ENCODE data around the gene ADAM10. TPM values are rescaled to one million over a fixed set of nuclear protein-coding genes. Genes with fewer than 3 reads are reported as not detected.

Gene ADAM10
- total RNA-seq, 1 donor from 2014 or later, result 243 TPM

GRCh38 chr15:58762285-58762684, 12.8 kb upstream of the ADAM10 start:
- Mint-ChIP-seq H3K27me3 (ENCODE audit: low read depth, unreplicated experiment) (no peaks in the 10 kb centered on the region), H3K27ac (ENCODE audit: unreplicated experiment) (no peak overlapping the region), H3K36me3 (ENCODE audit: low read depth, unreplicated experiment) (no peaks in the 10 kb centered on the region), H3K9me3 (ENCODE audit: unreplicated experiment) (peaks cover 9% of the 10 kb centered on the region), H3K4me3 (ENCODE audit: unreplicated experiment) (no peak overlapping the region), H3K4me1 (ENCODE audit: low read depth, unreplicated experiment) (no peaks in the 10 kb centered on the region)
- Histone ChIP-seq H3K27me3 (ENCODE audit: insufficient read depth, low read length) (no peaks in the 10 kb centered on the region), H3K79me2 (ENCODE audit: insufficient read depth, low read length) (no peaks in the 10 kb centered on the region), H4K20me1 (ENCODE audit: insufficient read depth, low read length) (no peaks in the 10 kb centered on the region), H3K27ac (ENCODE audit: low read depth, low read length) (no peak overlapping the region), H3K9ac (ENCODE audit: low read length) (no peak overlapping the region), H3K4me2 (ENCODE audit: low read length) (no peak overlapping the region), H2AFZ (ENCODE audit: low read depth, low read length) (no peak overlapping the region), H3K4me1 (ENCODE audit: insufficient read depth, low read length) (no peaks in the 10 kb centered on the region), H3K4me3 (ENCODE audit: insufficient read depth, low read depth, low read length) (no peak overlapping the region), H3K9me3 (ENCODE audit: insufficient read depth, low read depth, low read length) (no peaks in the 10 kb centered on the region), H3K36me3 (ENCODE audit: insufficient read depth, low read length) (no peaks in the 10 kb centered on the region)
- no peak for DNase-seq (ENCODE audit: low read depth)
- FAIRE-seq, result no peak
- TF ChIP-seq CTCF (IDR thresholded peaks at IDR 0.05; ENCODE audit: insufficient read depth, low read depth, low read length) (no peak), EZH2 (IDR thresholded peaks at IDR 0.05; ENCODE audit: insufficient read depth, low read length) (no peak)

- DNase-seq (ENCODE audit: low read depth) (no peak), FAIRE-seq (no peak)
- peaks cover 8% of the 10 kb centered on the region for H3K9me3 Mint-ChIP-seq (ENCODE audit: unreplicated experiment)
- no peaks in the 10 kb centered on the region for H3K9me3 ChIP-seq (ENCODE audit: insufficient read depth, low read depth, low read length)
- TF ChIP-seq EZH2 (IDR thresholded peaks at IDR 0.05; ENCODE audit: insufficient read depth, low read length) (no peak), CTCF (IDR thresholded peaks at IDR 0.05; ENCODE audit: insufficient read depth, low read depth, low read length) (no peak)
- H3K36me3 Mint-ChIP-seq (ENCODE audit: low read depth, unreplicated experiment), result no peaks in the 10 kb centered on the region
- no peak overlapping the region for H2AFZ ChIP-seq (ENCODE audit: low read depth, low read length)
- no peaks in the 10 kb centered on the region for H3K36me3 ChIP-seq (ENCODE audit: insufficient read depth, low read length)
- H3K27ac ChIP-seq (ENCODE audit: low read depth, low read length), result no peak overlapping the region
- H3K27me3 Mint-ChIP-seq (ENCODE audit: low read depth, unreplicated experiment), result no peaks in the 10 kb centered on the region
- H3K79me2 ChIP-seq (ENCODE audit: insufficient read depth, low read length), result no peaks in the 10 kb centered on the region
- H3K9ac ChIP-seq (ENCODE audit: low read length), result no peak overlapping the region
- H3K27ac Mint-ChIP-seq (ENCODE audit: unreplicated experiment), result no peak overlapping the region
- H3K4me2 ChIP-seq (ENCODE audit: low read length), result no peak overlapping the region
- H3K4me3 Mint-ChIP-seq (ENCODE audit: unreplicated experiment), result no peak overlapping the region
- no peaks in the 10 kb centered on the region for H4K20me1 ChIP-seq (ENCODE audit: insufficient read depth, low read length)
- no peaks in the 10 kb centered on the region for H3K4me1 ChIP-seq (ENCODE audit: insufficient read depth, low read length)
- no peaks in the 10 kb centered on the region for H3K4me1 Mint-ChIP-seq (ENCODE audit: low read depth, unreplicated experiment)
- H3K27me3 ChIP-seq (ENCODE audit: insufficient read depth, low read length), result no peaks in the 10 kb centered on the region
- no peak overlapping the region for H3K4me3 ChIP-seq (ENCODE audit: insufficient read depth, low read depth, low read length)
Observed at GRCh38 chr15:58761010-58761388, 11.5 kb upstream of the ADAM10 start.

GRCh38 chr15:58760385-58761009, 11.0 kb upstream of the ADAM10 start:
- Histone ChIP-seq H3K79me2 (ENCODE audit: insufficient read depth, low read length) (no peaks in the 10 kb centered on the region), H3K4me1 (ENCODE audit: insufficient read depth, low read length) (no peaks in the 10 kb centered on the region), H4K20me1 (ENCODE audit: insufficient read depth, low read length) (no peaks in the 10 kb centered on the region), H3K27me3 (ENCODE audit: insufficient read depth, low read length) (no peaks in the 10 kb centered on the region), H3K36me3 (ENCODE audit: insufficient read depth, low read length) (no peaks in the 10 kb centered on the region), H3K27ac (ENCODE audit: low read depth, low read length) (no peak overlapping the region), H3K9ac (ENCODE audit: low read length) (no peak overlapping the region), H2AFZ (ENCODE audit: low read depth, low read length) (no peak overlapping the region), H3K4me3 (ENCODE audit: insufficient read depth, low read depth, low read length) (no peak overlapping the region), H3K4me2 (ENCODE audit: low read length) (no peak overlapping the region), H3K9me3 (ENCODE audit: insufficient read depth, low read depth, low read length) (no peaks in the 10 kb centered on the region)
- no peaks in the 10 kb centered on the region for H3K27me3 Mint-ChIP-seq (ENCODE audit: low read depth, unreplicated experiment)
- no peaks in the 10 kb centered on the region for H3K4me1 Mint-ChIP-seq (ENCODE audit: low read depth, unreplicated experiment)
- H3K36me3 Mint-ChIP-seq (ENCODE audit: low read depth, unreplicated experiment), result no peaks in the 10 kb centered on the region
- DNase-seq (ENCODE audit: low read depth) (no peak), FAIRE-seq (no peak)
- no peak overlapping the region for H3K27ac Mint-ChIP-seq (ENCODE audit: unreplicated experiment)
- peaks cover 8% of the 10 kb centered on the region for H3K9me3 Mint-ChIP-seq (ENCODE audit: unreplicated experiment)
- TF ChIP-seq CTCF (IDR thresholded peaks at IDR 0.05; ENCODE audit: insufficient read depth, low read depth, low read length) (no peak), EZH2 (IDR thresholded peaks at IDR 0.05; ENCODE audit: insufficient read depth, low read length) (no peak)
- no peak overlapping the region for H3K4me3 Mint-ChIP-seq (ENCODE audit: unreplicated experiment)
